ENCODE data around the gene RCHY1.

The RCHY1 gene

DNA sequence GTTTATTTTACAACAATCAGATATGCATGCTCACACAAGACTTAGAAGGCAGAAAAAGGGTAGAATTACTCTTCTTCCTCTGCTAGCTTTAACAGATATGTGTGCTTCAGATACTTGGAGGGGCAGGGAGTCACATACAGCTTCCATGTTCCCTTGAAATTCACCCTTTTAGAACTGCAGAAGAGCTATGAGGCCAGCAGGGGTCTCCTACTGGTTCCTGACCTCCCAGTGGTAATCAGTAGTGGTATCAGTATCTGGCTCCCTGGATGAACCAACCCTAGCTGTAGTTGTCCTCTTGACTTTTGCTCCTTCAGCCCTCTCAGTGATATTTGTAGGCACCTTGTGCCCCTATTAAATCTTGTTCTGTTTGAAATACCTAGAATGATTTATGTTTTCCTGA is 81.5 kb downstream of the RCHY1 start:
- Mint-ChIP-seq H3K4me1 (peaks cover 0 to 6% of the 10 kb centered on the region in 2 donors), H3K27me3 (peaks cover 25 to 58% of the 10 kb centered on the region in 2 donors), H3K9me3 (peaks cover 11 to 21% of the 10 kb centered on the region in 2 donors), H3K4me3 (no peak overlapping the region), H3K27ac (no peak overlapping the region), H3K36me3 (peaks cover 4 to 5% of the 10 kb centered on the region in 2 donors)
- DNase-seq, result no peak
- no peak for ATAC-seq (replicated peaks)

DNA sequence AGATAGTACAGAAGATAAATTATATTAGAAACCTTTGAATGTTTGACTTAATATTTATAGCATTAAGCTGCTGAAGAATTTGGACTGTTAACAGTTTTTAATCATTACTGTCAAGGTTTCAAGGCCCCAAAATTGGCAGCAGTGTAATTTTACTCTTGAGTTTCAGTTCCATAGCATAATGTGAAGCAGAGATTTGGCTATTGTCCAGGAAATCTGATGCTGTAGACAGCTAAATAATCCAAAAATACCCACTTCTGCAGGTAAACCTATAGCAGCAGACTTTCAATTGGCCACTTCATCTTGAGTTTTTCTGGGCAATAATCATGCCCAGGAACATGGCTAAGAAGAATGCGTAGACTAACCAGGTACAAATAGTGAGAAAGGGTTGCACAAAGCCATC is 85.0 kb downstream of the RCHY1 start:
- no peak for ATAC-seq (replicated peaks)
- Mint-ChIP-seq H3K9me3 (peaks cover 4% of the 10 kb centered on the region in 2 donors), H3K4me1 (peaks cover 0 to 6% of the 10 kb centered on the region in 2 donors), H3K36me3 (no peaks in the 10 kb centered on the region), H3K27ac (no peak overlapping the region), H3K4me3 (no peak overlapping the region), H3K27me3 (peaks cover 4 to 24% of the 10 kb centered on the region in 2 donors)
- DNase-seq, result no peak

Data from stimulated activated naive B cell treated with anti-CD40 and anti-IgM and Interleukin-4, amounts not matched to agents 10 μg/mL and 1 μg/mL and 100 μg/mL, for 72 hours (primary cell).